Neural cell (in vitro differentiated cells): Measurements from ENCODE around the gene LRIT1.

ENCODE experiments used
- EP300 ChIP-seq: fragments of 450-650 bp; conservative IDR thresholded peaks from 2 replicates; pipeline ENCODE4 v1.6.1; 2014; ENCODE audit warnings: antibody characterized with exemption, mild to moderate bottlenecking, moderate library complexity; ENCODE audit not compliant: poor library complexity, severe bottlenecking
- EZH2 ChIP-seq: fragments of 200-600, 300-800 bp; shearing (Covaris generic), sonication (generic); IDR thresholded peaks from 2 replicates; pipeline ENCODE4 v1.6.1; 2014; ENCODE audit warnings: antibody characterized with exemption, low read length, borderline replicate concordance, mild to moderate bottlenecking; ENCODE audit not compliant: insufficient read depth, poor library complexity, severe bottlenecking
- MXI1 ChIP-seq: fragments of 450-650 bp; conservative IDR thresholded peaks from 2 replicates; pipeline ENCODE4 v1.6.1; 2014; ENCODE audit warnings: antibody characterized with exemption, mild to moderate bottlenecking; ENCODE audit not compliant: poor library complexity, severe bottlenecking
- POLR2AphosphoS5 ChIP-seq: IDR thresholded peaks from 2 replicates; pipeline ENCODE4 v1.6.1; 2012
- RAD21 ChIP-seq: fragments of 450-650 bp; conservative IDR thresholded peaks from 2 replicates; pipeline ENCODE4 v1.6.1; 2014; ENCODE audit warnings: antibody characterized with exemption, mild to moderate bottlenecking, moderate library complexity
- SMC3 ChIP-seq: fragments of 450-650 bp; conservative IDR thresholded peaks from 2 replicates; pipeline ENCODE4 v1.6.1; 2014; ENCODE audit warnings: antibody characterized with exemption, mild to moderate bottlenecking, moderate library complexity; ENCODE audit not compliant: poor library complexity
- TF ChIP-seq, protein P1 (sequence below): fragments of 450-650 bp; IDR thresholded peaks from 2 replicates; pipeline ENCODE4 v1.5.1; 2014; ENCODE audit warnings: antibody characterized with exemption, mild to moderate bottlenecking, moderate library complexity; ENCODE audit not compliant: poor library complexity, severe bottlenecking

DNA sequence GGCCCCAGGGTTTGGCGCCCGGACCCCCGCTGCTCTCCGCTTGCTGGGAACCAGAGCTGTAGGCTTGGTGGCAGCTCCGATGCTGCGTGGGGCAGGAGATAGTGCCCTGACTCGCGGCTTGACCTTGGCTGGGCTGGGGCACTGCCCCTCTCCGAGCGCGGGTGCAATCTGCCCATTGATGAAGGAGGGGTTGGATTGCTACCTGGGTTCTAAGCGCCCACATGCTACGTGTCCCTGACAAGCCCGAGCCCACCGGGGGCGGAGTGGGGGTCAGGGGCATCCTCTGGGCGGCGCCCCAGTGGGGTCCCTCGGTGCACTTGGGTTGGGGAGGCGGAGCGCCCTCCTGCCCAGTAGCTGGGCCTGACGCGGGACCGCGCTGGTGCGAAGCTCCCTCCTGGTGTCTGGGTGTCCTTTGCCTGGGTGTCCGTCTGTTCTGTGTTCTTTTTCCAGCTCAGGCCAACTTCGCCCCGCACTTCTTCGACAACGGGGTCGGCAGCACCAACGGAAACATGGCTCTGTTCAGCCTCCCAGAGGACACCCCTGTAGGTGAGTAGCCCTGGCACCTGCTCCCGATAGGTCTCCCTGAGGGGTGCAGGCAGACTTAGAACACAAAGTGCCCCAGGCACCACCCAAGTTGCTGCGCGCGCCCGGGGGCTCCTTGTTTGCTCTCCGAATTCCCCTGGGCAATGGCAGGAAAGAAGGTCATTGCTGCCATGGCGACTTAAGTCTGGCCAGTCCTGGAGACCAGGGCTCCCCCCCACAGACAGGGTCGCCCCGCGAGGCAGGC is 46.1 kb downstream of the LRIT1 start:
- TF ChIP-seq EP300 (no peak), MXI1 (no peak), EZH2 (no peak), RAD21 (no peak), POLR2AphosphoS5 (no peak), SMC3 (no peak)
- TF ChIP-seq, protein P1, sequence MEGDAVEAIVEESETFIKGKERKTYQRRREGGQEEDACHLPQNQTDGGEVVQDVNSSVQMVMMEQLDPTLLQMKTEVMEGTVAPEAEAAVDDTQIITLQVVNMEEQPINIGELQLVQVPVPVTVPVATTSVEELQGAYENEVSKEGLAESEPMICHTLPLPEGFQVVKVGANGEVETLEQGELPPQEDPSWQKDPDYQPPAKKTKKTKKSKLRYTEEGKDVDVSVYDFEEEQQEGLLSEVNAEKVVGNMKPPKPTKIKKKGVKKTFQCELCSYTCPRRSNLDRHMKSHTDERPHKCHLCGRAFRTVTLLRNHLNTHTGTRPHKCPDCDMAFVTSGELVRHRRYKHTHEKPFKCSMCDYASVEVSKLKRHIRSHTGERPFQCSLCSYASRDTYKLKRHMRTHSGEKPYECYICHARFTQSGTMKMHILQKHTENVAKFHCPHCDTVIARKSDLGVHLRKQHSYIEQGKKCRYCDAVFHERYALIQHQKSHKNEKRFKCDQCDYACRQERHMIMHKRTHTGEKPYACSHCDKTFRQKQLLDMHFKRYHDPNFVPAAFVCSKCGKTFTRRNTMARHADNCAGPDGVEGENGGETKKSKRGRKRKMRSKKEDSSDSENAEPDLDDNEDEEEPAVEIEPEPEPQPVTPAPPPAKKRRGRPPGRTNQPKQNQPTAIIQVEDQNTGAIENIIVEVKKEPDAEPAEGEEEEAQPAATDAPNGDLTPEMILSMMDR = no peak
